ENCODE measurements around the gene OR5M8. TPM values are rescaled to one million over a fixed set of nuclear protein-coding genes. Genes with fewer than 3 reads are reported as not detected.

The OR5M8 gene
- not detected in 2 replicates for total RNA-seq (2014; rRNA removed; shearing (Covaris generic))
- not detected in 2 replicates for polyA plus RNA-seq (2015; cell fraction: cytosol; rRNA removed)
- polyA plus RNA-seq (2015; cell fraction: nucleus; rRNA removed) = not detected in 2 replicates

DNA sequence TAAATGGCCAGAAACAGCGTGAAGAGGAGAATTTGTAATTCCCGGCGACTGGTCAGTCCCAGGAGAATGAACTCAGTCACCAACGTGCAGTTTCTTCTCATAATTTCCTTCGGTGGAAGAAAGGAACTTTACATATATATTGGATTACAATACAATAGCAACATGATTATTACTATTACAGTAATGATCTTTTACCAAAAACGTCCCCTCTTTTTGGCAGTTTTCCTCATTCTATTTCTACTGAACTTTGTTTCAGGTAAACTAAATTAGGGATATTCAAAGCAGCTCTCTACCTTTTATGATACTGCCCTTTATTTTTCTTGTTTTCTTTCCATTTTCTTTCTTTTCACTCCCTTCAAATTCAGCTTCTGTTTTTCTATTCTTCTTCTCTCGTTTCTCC is at the start of gene OR5M8:
Gene OR5M8, minus strand, starts transcription at position 101 of the 400 bp plus-strand sequence. Its CDS starts 0 bp downstream, at position 101.
- no peak for DNase-seq (ENCODE audit: low read depth)

DNA sequence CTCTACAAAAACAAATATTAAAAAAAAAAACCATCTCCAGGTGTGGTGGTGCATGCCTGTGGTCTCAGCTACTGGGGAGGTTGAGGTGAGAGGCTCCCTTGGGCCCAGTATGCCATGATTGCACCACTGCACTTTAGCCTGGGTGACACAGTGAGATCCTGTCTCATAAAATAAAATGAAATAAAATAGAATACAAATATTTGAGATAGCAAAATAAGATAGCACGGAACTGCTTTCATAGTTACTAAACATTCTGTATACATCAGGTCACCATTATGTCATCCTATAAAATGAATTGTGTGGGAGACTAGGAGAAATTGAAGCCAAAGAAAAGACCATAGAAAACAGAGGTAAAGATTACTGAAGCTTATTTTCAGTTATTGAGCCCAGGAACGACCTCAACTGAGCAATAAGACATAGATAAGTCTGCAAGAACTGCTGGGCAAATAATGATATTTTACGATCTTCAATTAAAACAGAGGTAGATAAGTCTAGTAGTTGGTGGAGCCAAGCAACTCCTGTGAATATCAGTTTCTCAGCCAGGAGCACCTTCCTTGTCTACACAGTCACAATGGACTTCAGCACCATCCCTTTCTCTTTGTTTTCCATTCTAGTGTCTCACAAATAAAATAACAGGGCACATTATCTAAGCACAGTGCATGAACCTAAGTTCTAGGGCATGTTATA is 42.0 kb upstream of the OR5M8 start:
- DNase-seq (ENCODE audit: low read depth) = no peak

DNA sequence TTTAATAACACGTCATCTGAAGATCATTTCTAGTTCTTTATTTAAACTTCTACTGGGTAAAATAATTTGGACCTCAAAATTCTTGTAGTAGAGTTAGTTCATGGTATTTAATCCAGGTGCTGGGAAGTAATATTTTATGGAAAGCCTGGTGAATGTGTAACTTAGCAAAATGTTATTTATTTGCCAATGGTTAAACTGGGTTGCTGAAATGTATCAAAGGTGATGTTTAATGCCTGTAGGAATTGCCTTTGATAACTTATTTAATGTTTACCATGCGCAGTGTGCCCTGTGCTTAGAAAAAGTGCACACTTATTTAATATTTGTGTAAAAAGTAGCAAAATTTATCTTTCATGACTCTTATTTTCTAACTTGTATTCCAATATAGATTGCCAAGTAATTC is 40.7 kb upstream of the OR5M8 start:
- DNase-seq (ENCODE audit: low read depth) = no peak

DNA sequence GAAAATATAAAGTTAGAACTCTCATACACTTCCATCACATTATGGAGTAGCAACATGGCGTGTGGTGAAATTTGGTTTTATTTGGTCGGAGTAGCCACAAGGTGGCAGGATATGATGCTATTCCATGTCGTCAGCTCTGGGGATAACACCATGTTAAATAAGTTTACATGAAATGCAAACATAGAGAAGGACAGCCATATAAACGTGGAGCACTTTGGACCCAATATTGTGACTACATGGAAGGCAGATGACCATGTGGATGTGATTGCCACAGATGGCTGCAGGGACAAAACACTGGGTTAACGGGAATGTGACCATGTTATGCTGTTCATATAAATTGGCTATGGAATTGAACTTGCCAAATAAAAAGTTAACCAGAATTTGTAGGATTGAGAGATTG is 30.8 kb upstream of the OR5M8 start:
- DNase-seq (ENCODE audit: low read depth) = peak; percentile 25

DNA sequence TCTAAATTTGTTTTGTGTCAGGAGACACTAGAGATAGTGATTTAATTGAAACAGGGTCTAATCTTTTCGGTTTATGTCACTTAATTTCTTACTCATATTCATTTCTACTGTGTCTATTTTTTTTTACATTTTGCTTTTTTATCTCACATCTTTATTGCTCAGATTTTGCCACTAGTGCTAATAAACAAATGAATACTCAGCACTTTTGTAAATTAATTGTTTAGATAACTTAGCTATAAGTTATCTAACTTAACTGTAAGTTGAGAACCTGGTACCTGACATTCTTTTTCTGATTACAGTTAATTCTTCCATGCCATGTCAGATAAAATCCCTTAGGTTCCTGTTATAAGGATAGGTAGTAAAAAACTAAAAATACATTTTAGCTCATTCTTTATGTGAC is 22.1 kb upstream of the OR5M8 start:
- no peak for DNase-seq (ENCODE audit: low read depth)

DNA sequence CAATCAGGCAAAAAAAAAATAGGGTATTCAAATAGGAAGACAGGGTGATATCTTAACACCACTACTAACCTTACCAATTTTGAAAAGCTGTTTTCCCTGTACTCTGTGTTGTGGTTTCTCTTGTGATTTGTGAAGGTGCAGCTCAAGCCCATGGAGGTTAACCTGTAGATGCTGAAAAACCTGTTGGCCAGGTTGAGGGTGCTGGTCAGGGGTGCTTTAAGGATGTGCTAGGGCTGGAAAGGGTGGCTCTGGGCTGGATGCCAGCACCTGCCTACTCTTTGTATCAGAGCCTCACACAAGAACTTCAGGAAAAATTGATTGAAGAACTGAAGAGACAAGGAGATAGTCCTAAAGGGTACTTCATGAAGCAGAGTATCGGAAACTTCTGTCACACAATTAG is 18.3 kb upstream of the OR5M8 start:
- no peak for DNase-seq (ENCODE audit: low read depth)

DNA sequence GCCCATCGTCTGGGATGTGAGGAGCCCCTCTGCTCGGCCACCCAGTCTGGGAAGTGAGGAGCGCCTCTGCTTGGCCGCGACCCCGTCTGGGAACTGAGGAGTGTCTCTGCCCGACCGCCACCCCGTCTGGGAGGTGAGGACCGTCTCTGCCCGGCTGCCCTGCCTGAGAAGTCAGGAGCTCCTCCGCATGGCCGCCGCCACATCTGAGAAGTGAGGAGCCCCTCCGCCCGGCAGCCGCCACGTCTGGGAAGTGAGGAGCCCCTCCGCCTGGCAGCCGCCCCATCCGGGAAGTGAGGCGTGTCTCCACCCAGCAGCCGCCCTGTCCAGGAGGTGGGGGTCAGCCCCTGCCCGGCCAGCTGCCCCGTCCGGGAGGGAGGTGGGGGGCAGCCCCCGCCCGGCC is 5.8 kb upstream of the OR5M8 start:
- DNase-seq (ENCODE audit: low read depth) = no peak

DNA sequence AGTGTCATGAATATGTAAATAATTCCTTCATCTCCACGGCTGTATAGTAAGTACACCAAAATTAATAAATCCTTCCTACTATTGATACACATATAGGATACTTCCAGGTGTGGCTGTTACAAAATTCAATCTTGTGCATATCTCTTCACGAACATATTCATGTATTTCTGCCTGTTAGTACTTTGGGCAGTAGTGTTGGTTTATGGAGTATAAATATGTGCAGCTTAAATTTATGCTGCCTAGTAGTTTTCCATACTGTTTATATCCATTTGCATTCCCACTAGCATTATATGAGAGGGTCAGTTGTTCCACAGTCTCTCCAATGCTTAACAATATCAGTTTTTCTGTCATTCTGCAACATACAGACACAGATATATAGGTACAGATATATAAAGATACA is 3.9 kb upstream of the OR5M8 start:
- DNase-seq (ENCODE audit: low read depth) = no peak

DNA sequence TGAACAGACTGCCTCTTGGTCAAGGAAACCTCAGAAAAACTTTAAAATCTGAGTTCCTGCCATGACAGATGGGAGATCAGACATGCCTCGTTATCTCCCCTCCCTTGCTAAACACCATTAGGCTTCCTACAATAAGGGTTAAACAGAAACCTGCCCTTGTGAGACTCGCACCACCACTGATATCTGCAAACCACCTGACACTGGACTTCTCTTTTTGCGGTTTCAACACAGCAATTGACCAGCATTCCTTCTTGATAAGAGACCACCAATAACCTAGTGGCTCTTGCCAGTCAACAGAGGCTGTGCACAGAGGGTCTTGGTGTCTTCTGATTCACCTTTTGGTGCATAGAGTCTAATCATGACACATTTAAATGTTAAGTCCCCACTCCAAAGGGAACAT is 4.4 kb downstream of the OR5M8 start:
- DNase-seq (ENCODE audit: low read depth) = no peak

DNA sequence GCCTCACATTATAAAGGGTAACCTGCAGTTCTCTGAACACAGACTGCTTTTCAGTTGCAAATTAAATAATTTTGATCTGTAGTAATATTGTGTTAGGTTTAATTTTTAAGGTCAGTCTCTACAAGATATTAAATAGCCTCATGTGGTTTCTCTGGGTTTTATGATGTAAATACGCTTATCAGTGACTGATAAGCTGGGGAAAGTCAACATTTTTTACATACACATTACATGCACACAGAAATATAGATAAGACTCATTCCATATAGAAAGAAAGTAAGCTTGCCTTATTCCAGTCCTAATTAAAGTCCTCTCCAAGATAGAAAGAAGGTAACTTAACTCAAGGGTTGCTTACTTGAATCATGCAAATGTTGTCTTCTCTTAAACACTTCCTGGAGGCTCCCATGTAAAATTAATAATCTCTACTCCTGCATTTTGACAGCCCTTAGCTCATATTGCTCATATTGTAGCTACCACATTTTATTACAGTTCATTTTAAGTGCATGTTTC is 16.4 kb downstream of the OR5M8 start:
- DNase-seq (ENCODE audit: low read depth) = no peak

DNA sequence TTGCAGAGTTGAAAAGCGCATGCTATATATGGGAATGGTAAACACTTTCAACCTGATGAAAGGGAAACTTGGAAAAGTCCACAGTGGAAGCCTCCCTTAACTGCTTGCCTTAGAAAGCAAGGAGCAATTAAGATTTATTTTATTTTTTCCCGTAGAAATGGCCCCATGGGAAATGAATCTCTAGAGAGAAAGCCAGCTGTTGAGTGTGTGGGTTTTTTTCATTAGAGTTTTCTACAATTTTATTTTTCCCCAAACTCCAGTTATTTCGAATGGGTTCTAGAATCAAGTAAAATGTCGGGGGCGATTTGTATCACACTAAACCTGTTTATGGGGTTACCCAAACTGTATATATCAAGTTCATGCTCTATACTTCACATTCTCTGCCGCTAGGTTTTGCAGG is 17.9 kb downstream of the OR5M8 start, which contains the start of gene OR5M3:
Gene OR5M3, minus strand, starts transcription at position 101 of the 400 bp plus-strand sequence. CDS start 2,855 bp downstream, outside the sequence.
- no peak for DNase-seq (ENCODE audit: low read depth)

DNA sequence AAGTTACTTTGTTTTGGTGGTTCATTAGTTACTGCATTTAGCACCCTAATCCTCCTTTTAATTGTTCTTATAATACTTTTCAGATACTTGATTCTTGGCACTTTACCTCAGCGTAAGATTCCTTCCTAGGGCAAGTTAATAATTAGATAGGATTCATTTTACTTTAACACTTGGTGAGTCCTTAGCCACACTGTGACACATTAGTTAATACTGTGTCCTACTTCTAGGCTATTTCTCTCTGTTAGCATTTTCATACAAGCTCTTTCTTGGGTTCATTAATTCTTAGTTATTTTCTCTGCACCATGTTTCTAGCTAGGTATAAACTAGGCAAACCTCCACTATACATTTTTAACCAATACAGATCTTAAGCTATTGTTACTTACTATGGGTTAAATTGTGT is 34.1 kb downstream of the OR5M8 start:
- DNase-seq (ENCODE audit: low read depth) = no peak

DNA sequence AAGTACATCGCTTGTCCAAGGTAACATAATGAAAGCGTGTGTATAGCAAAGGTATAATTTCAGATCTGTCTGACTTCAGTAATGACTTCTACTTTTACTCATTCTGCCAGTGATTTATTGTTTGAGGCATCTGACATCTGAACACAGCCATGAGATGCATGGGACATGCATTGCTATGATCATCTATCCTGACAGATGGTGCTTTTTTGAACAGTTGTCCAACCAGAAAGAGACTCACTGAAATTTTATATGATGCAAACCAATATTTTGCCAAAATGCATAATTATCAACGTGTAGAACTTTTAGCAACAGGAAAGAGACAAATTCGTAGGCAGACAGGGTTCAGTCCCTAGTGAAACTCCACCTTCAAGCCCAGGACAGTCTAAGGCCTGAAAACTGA is 37.6 kb downstream of the OR5M8 start:
- no peak for DNase-seq (ENCODE audit: low read depth)

Other genes with a start within 250 kb of the OR5M8 start
- gene OR5T3, start 239.1 kb downstream of the OR5M8 start, total RNA-seq (2014; rRNA removed; shearing (Covaris generic)) = not detected in 2 replicates
- not detected in 2 replicates for gene OR5T1, start 217.2 kb downstream of the OR5M8 start, total RNA-seq (2014; rRNA removed; shearing (Covaris generic))
- not detected in 2 replicates for gene OR8H1, start 199.1 kb downstream of the OR5M8 start, total RNA-seq (2014; rRNA removed; shearing (Covaris generic))
- not detected in 2 replicates for gene OR8K3, start 176.2 kb downstream of the OR5M8 start, total RNA-seq (2014; rRNA removed; shearing (Covaris generic))
- not detected in 2 replicates for gene OR8K1, start 145.3 kb downstream of the OR5M8 start, total RNA-seq (2014; rRNA removed; shearing (Covaris generic))
- gene OR8J1, start 137.1 kb downstream of the OR5M8 start, total RNA-seq (2014; rRNA removed; shearing (Covaris generic)) = not detected in 2 replicates
- not detected in 2 replicates for gene OR8U1, start 115.7 kb downstream of the OR5M8 start, total RNA-seq (2014; rRNA removed; shearing (Covaris generic))
- gene OR5AL1, start 78.7 kb downstream of the OR5M8 start, total RNA-seq (2014; rRNA removed; shearing (Covaris generic)) = not detected in 2 replicates
- not detected in 2 replicates for gene OR5M3, start 18.0 kb downstream of the OR5M8 start, total RNA-seq (2014; rRNA removed; shearing (Covaris generic))
- gene OR5M11, start 51.9 kb upstream of the OR5M8 start, total RNA-seq (2014; rRNA removed; shearing (Covaris generic)) = not detected in 2 replicates
- not detected in 2 replicates for gene OR5M10, start 86.4 kb upstream of the OR5M8 start, total RNA-seq (2014; rRNA removed; shearing (Covaris generic))
- not detected in 2 replicates for gene OR5M1, start 123.5 kb upstream of the OR5M8 start, total RNA-seq (2014; rRNA removed; shearing (Covaris generic))
- not detected in 2 replicates for gene OR5AP2, start 151.1 kb upstream of the OR5M8 start, total RNA-seq (2014; rRNA removed; shearing (Covaris generic))
- gene OR5AR1, start 172.3 kb upstream of the OR5M8 start, total RNA-seq (2014; rRNA removed; shearing (Covaris generic)) = not detected in 2 replicates
- not detected in 2 replicates for gene OR9G1, start 207.7 kb upstream of the OR5M8 start, total RNA-seq (2014; rRNA removed; shearing (Covaris generic))